GM19238 (cell line): ENCODE measurements around the gene TASP1.
"Not testable (repeated sequence)": the region's sequence is repeated elsewhere in the genome, so short reads cannot be mapped to it uniquely, and the experiment has no call there.

Experiments
- DNase-seq: peaks from one replicate; pipeline ENCODE4 v3.0.0; 2011; ENCODE audit warnings: low spot score; ENCODE audit not compliant: insufficient read length

Gene TASP1

GRCh38 chr20:13648291-13649228, 9.8 kb upstream of the TASP1 start:
- DNase-seq, result no peak

- no peak for DNase-seq
Measured at GRCh38 chr20:13644010-13644409, 5.3 kb upstream of the TASP1 start.

- no peak for DNase-seq
Measured at GRCh38 chr20:13639150-13639497, 392 bp upstream of the TASP1 start.

- no peak for DNase-seq
Measured at GRCh38 chr20:13638162-13638495, 603 bp downstream of the TASP1 start.

- DNase-seq, result no peak
Measured at GRCh38 chr20:13632431-13632830, 6.3 kb downstream of the TASP1 start.

- DNase-seq, result not testable (repeated sequence)
Measured at GRCh38 chr20:13627525-13627924, 11.2 kb downstream of the TASP1 start.

- DNase-seq, result no peak
Measured at GRCh38 chr20:13626724-13627123, 12.0 kb downstream of the TASP1 start.

- DNase-seq, result no peak
Measured at GRCh38 chr20:13625304-13625979, 13.3 kb downstream of the TASP1 start.

GRCh38 chr20:13619415-13619814, 19.3 kb downstream of the TASP1 start:
- DNase-seq, result not testable (repeated sequence)

- DNase-seq, result not testable (repeated sequence)
Measured at GRCh38 chr20:13618456-13618855, 20.3 kb downstream of the TASP1 start.

GRCh38 chr20:13617585-13617984, 21.1 kb downstream of the TASP1 start:
- DNase-seq, result not testable (repeated sequence)

- not testable (repeated sequence) for DNase-seq
Measured at GRCh38 chr20:13616713-13617112, 22.0 kb downstream of the TASP1 start.

- no peak for DNase-seq
Measured at GRCh38 chr20:13613917-13614316, 24.8 kb downstream of the TASP1 start.

GRCh38 chr20:13611611-13612125, 27.1 kb downstream of the TASP1 start:
- DNase-seq, result no peak

- DNase-seq, result no peak
Measured at GRCh38 chr20:13610184-13610583, 28.5 kb downstream of the TASP1 start.

GRCh38 chr20:13608066-13608465, 30.7 kb downstream of the TASP1 start:
- DNase-seq, result no peak

GRCh38 chr20:13593423-13593822, 45.3 kb downstream of the TASP1 start:
- not testable (repeated sequence) for DNase-seq

GRCh38 chr20:13588049-13588448, 50.7 kb downstream of the TASP1 start:
- DNase-seq, result no peak

GRCh38 chr20:13587370-13587769, 51.4 kb downstream of the TASP1 start:
- DNase-seq, result no peak

GRCh38 chr20:13586133-13586532, 52.6 kb downstream of the TASP1 start:
- DNase-seq, result no peak

GRCh38 chr20:13581451-13581850, 57.3 kb downstream of the TASP1 start:
- no peak for DNase-seq

GRCh38 chr20:13580707-13581106, 58.0 kb downstream of the TASP1 start:
- DNase-seq, result no peak

- DNase-seq, result no peak
Measured at GRCh38 chr20:13574071-13574470, 64.7 kb downstream of the TASP1 start.
